ENCODE results near the gene EVA1A. TPM values are rescaled to one million over a fixed set of nuclear protein-coding genes. Genes with fewer than 3 reads are reported as not detected.

Gene EVA1A
- total RNA-seq, 1 donor from 2014 or later = 114 TPM

GRCh38 chr2:75521225-75521872, 39.4 kb downstream of the EVA1A start:
- no peak for DNase-seq (ENCODE audit: extremely low read depth, low read depth, low spot score)

- no peak for DNase-seq (ENCODE audit: extremely low read depth, low read depth, low spot score)
Observed at GRCh38 chr2:75519843-75520242, 40.9 kb downstream of the EVA1A start.

GRCh38 chr2:75518638-75519465, 41.9 kb downstream of the EVA1A start:
- no peak for DNase-seq (ENCODE audit: extremely low read depth, low read depth, low spot score)

GRCh38 chr2:75517547-75518230, 43.0 kb downstream of the EVA1A start:
- DNase-seq (ENCODE audit: extremely low read depth, low read depth, low spot score) = no peak

- DNase-seq (ENCODE audit: extremely low read depth, low read depth, low spot score) = no peak
Observed at GRCh38 chr2:75516378-75517360, 44.1 kb downstream of the EVA1A start.

GRCh38 chr2:75515584-75516368, 45.0 kb downstream of the EVA1A start:
- no peak for DNase-seq (ENCODE audit: extremely low read depth, low read depth, low spot score)

- no peak for DNase-seq (ENCODE audit: extremely low read depth, low read depth, low spot score)
Observed at GRCh38 chr2:75513616-75514170, 47.0 kb downstream of the EVA1A start.

GRCh38 chr2:75512455-75513212, 48.1 kb downstream of the EVA1A start:
- DNase-seq (ENCODE audit: extremely low read depth, low read depth, low spot score) = no peak

- no peak for DNase-seq (ENCODE audit: extremely low read depth, low read depth, low spot score)
Observed at GRCh38 chr2:75506101-75506697, 54.5 kb downstream of the EVA1A start.

- no peak for DNase-seq (ENCODE audit: extremely low read depth, low read depth, low spot score)
Observed at GRCh38 chr2:75505012-75505411, 55.7 kb downstream of the EVA1A start.

- DNase-seq (ENCODE audit: extremely low read depth, low read depth, low spot score) = peak; percentile 96
Observed at GRCh38 chr2:75503048-75503607, 57.6 kb downstream of the EVA1A start.

GRCh38 chr2:75500633-75501032, 60.1 kb downstream of the EVA1A start:
- DNase-seq (ENCODE audit: extremely low read depth, low read depth, low spot score) = no peak

- DNase-seq (ENCODE audit: extremely low read depth, low read depth, low spot score) = no peak
Observed at GRCh38 chr2:75499534-75499933, 61.2 kb downstream of the EVA1A start.

GRCh38 chr2:75498907-75499306, 61.8 kb downstream of the EVA1A start:
- no peak for DNase-seq (ENCODE audit: extremely low read depth, low read depth, low spot score)

- DNase-seq (ENCODE audit: extremely low read depth, low read depth, low spot score) = no peak
Observed at GRCh38 chr2:75497256-75497655, 63.5 kb downstream of the EVA1A start.

- DNase-seq (ENCODE audit: extremely low read depth, low read depth, low spot score) = no peak
Observed at GRCh38 chr2:75495862-75496261, 64.9 kb downstream of the EVA1A start.

- no peak for DNase-seq (ENCODE audit: extremely low read depth, low read depth, low spot score)
Observed at GRCh38 chr2:75494137-75494769, 66.5 kb downstream of the EVA1A start.
